Measurements from ENCODE around the gene NF2.
A peak's percentile ranks its signal among the peaks of the same experiment; 100 is the strongest.
"Not testable (repeated sequence)": the region's sequence is repeated elsewhere in the genome, so short reads cannot be mapped to it uniquely, and the experiment has no call there.

The NF2 gene

DNA sequence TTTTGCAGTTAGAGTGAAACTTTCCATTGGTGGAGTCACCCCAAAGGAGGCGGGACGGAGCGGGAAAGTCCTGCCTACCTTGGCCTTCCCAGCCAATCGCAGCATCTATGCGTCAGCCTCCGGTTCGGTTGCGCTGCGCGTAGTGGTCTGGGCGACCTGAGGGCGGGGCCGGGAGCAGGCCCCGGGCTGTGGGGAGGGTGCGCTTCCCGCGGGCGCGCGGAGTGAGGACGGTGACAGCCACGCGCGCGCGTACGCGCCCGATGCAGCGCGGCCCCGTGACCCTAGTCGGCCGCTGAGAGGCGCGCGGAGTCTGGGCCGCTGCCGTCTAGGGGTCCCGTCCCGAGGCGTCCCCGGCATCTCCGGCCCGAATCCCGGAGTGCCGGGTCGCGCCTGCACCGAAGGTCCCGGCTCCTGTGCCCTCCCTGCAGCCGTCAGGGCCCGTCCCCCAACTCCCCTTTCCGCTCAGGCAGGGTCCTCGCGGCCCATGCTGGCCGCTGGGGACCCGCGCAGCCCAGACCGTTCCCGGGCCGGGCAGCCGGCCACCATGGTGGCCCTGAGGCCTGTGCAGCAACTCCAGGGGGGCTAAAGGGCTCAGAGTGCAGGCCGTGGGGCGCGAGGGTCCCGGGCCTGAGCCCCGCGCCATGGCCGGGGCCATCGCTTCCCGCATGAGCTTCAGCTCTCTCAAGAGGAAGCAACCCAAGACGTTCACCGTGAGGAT is at the start of gene NF2:
Gene NF2 (plus strand): TSS at position 276 of the 718 bp plus-strand sequence. CDS start 366 bp downstream, at position 642.
- peak; percentile 97 for DNase-seq

DNA sequence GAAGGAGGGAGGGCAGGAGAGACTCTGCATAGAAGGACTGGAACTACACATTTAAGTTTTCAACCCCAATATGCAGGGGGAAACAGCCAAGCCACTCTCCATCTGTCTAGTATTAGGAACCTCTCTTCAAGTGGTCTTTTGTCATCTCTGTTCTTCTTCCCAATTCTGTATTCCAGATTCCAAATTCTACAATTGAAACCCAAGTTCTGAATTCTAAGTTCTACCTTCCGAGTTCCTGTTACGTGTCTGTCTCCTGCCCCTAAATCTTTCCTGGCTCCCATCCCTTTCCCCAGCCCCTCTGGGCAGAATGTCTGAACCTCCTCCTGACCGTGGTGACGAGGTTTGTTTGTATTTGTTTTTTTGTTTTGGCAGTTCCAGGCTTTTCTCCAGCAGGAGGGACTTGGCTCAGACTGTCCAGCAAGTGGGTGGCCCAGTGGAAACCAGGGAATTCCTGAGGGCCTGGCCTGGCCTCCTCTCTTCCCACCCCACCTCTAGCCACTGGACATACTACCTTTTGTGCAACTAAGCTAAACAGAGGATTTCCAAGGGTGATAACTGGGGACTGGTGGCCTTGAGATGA is 48.3 kb upstream of the NF2 start:
- no peak for DNase-seq

DNA sequence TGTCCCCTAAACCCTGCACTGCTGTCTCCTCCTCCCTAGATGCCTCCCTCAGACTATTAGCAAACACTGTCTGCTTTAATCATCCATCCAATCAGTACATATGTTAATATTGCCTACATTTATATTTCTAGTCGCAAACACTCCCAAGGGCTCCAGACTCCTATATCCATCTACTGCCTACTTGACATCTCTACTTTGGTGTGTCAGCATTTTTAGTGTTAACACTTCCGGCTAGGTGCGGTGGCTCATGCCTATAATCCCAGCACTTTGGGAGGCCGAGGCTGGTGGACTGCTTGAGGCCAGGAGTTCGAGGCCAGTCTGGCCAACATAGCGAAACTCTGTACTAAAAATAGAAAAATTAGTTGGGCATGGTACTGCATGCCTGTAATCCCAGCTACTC is 44.4 kb upstream of the NF2 start:
- DNase-seq: no peak

DNA sequence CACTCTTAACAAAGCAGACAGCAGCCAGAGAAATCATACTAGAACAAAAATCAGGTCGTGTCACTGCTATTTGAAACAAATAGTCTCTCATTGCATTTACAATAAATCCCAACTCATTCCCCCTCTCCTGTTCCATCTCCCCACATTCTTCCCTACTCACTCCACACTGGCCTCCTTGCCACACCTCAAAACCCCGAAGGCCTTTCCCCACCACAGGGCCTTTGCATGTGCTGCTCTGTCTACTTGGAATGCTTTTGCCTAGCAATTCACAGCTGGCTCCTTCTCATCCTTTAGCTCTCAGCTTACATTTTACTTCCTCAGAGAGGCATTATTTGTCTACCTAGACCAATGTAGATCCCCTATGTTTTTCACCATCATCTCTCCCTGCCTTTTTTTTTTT is 43.6 kb upstream of the NF2 start:
- no peak for DNase-seq

DNA sequence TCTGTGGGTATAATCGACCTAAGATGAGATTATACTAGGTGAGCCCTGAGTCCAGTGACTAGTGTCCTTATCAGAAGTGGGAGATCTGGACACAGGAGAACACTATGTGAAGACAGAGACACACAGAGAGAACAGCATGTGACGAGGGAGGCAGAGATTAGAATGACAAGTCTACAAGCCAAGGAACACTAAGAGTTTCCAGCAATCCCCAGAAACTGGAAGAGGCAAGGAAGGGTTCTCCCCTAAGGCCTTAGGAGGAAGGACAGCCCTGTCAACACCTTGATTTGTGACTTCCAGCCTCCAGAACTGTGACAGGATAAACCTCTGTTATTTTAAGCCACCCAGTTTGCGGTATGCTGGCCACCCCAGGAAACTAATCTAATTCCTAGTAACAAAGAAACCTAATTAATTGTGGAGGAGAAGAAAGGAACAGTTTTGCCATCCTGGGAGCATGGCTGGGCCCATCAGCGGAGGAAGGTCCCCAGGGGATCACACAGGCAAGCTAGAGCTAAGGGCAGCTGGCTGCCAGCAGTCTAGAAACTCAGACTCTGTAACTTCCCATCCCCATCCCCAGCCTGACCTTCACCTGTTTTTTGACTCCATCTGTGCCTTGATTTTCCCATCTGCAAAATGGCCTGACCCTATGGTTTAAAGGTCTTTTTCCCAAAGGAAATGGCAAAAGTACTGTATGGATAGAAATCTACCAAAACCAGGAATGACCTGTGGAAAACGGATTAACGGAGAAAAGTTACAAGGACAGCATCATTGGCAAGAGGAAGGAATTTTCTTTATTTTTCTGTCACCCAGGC is 39.6 kb upstream of the NF2 start:
- no peak for DNase-seq

DNA sequence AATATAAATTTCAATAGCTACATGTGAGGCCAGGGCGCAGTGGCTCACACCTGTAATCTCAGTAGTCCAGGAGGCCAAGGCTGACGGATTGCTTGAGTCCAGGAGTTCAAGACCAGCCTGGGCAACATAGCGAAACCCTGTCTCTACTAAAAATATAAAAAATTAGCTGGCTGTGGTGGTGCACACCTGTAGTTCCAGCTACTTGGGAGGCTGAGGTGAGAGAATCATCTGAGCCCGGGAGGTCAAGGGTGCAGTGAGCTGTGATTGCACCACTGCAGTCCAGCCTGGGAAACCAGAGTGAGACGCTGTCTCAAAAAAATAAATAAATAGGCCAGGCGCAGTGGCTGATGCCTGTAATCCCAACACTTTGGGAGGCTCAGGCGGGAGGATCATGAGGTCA is 36.9 kb upstream of the NF2 start:
- DNase-seq: not testable (repeated sequence)

DNA sequence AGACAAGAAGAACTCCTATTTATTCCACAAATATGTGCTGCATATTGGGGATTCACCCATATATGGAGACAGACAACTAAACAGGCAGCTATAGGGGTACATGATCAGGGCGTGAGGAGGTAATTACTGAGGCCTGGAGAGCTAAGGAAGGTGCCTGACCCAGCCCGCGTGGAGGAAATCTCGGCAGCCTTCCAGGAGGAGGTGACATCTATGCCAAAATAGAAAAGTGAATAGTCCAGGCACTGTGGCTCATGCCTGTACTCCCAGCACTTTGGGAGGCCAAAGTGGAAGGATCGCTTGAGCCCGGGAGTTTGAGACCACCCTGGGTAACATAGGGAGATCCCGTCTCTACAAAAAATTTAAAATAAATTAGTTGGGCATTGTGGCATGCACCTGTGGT is 36.1 kb upstream of the NF2 start:
- DNase-seq: no peak

DNA sequence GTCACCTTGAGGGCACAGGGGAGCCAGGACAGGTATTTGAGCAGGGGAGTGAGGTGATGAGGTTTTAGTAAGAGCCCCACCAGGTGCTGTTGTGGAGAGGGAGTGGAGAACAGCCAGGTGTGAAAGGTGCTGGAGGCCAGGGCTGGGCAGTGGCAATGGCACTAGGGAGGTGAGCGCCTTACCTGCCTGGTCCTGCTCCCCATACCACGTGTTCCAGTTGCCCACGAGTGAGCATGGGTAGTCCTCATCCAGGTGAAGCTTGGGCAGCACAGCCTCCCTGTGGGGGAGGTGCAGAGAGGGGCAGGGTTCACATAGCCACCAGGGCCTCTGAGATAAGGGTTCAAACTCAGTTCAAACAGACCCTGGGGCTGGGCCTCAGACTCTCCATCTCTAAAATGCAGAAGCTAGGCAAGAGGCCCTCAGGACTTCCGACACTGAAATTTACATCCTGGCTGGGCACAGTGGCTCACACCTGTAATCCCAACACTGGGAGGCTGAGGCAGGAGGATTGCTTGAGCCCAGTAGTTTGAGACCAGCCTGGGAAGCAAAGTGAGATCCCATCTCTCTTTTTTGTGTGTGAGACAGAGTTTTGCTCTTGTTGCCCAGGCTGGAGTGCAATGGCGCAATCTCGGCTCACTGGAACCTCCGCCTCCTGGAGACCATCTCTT is 34.3 kb upstream of the NF2 start:
- DNase-seq: no peak

DNA sequence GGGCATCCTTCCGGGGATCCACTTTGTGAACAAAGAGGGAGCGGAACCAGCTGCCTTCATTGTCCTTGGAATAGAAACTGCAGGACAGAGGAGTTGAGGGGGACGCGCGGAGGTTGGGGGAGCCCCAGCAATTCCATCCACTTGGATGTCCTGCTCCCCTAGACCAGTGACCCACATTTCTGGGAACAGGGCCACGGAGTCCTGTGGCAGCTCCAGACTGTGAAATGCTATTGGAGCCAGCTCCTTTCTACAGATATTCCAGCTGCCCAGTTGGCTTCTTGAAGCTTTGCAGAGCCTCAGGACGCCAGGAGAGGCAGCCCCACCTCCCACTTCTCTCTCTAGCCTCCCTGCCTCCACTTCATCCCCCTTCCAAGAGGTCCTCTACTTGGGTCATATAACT is 33.0 kb upstream of the NF2 start:
- DNase-seq: no peak

DNA sequence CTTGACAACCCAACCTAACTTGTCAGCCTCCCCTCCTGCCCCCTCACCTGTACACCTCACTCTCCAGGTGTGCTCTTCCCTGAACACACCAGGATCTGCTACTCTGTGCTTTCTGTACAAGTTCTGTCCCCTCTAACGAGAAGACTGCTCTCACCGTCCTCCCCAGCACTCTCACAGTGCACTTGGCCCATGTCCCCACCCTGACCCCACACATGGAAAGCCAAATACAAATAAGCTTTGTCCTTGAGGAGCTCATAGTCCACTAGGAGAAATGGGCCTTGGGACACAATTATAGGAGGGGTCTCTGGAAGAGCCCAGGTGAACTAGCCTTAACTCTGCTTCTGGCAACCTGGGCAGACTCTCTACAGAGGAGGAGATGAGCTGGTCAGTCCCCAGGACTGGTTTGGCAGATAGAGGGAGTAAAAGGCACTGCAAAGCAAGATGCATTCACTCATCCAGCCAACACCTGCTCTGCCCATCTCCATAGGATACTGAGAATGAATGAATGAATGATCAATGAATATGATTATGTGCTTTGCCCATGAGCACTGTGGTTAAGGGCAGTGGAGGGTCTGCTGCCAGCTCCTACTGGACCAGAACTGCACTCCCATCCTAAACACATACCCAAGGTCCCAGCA is 32.4 kb upstream of the NF2 start:
- DNase-seq: no peak

DNA sequence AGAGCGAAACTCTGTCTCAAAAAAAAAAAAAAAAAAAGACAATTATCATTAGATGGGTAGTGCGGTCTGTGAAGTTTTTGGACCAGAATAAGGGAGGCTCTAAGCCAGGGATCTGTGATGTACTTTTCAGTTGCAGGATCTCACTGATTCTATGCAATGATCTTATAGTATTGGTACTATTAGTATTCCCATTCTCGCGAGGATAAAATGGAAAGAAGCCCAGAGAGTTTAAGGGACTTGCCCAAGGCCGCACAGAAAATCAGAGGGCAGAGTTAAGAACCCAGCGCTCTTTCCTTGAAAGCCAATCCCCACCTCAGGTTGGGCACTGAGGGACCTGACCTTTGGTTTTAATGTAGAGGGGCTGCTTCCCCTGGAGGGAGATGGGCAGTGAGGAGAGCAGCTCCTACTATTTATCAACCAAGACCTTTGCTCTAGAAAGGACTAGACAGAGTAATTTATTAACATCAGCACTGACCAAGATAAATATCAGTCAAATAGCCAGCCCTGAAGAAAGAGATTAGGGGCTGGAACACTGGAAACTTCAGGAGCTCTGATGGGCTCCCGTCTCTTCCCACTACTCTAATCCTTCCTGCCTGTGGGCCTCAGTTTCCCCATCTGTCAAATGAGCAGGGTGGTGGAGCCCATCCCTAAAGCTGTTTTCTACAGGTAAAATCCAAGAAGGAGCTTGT is 28.5 kb upstream of the NF2 start:
- no peak for DNase-seq

DNA sequence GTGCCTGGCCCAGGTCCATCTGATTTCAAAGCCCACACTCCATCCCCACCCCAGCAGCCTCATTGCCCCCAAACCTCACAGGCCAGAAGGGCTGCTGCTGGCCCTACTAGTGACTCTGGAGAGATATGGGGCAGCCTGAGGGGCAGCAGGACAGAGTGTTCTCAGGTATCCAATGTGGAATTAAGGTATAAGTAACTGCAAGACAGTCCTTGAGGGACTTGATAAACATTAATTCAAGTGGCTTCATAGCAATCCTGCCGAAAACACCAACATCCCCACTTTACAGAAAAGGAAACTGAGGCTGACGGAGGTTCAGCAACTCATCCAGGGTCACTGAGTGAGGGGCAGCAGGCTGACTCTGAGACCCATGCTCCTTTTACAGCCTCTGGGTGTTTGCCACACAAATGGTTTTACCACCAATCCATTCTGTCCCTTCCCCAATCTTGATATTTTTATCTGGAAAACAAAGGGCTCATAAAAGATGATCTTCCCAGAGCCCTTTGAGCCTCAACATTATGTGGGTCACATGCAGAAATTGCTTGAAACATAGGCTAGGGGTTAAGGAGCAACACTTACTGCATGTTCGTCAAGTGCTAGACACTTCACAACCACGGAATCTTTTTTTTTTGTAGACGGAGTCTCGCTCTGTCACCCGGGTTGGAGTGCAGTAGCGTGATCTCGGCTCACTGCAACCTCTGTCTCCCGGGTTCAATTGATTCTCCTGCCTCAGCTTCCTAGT is 24.8 kb upstream of the NF2 start:
- no peak for DNase-seq

DNA sequence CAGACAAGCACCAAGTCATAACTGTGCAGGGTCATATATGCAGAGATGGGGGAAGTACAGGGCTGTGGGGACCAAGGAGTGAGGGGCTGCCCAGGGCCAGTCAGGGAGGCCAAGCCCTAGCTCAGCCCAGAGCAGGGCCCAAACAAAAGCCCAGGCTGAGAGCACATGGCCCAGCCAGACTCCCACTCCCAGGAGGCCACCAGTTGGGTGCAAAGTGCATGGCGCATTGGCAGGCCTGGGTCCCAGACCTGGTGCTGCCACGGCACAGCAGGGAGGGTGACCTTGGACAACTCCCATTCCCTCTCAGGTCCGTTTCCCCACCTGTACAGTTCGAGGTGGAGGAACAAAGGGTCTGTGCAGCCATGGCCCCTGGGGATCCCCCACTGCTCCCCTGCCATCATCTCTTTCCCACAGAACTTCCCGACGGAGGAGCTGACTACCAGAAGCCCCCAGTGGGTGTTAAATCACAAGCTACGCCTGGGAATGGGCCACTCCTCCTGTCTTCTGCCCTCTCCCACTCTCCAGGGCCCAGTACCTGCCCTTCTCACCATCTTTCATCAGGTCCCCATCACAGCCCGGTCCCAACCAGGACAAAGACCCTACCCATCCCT is 23.1 kb upstream of the NF2 start:
- DNase-seq: no peak

DNA sequence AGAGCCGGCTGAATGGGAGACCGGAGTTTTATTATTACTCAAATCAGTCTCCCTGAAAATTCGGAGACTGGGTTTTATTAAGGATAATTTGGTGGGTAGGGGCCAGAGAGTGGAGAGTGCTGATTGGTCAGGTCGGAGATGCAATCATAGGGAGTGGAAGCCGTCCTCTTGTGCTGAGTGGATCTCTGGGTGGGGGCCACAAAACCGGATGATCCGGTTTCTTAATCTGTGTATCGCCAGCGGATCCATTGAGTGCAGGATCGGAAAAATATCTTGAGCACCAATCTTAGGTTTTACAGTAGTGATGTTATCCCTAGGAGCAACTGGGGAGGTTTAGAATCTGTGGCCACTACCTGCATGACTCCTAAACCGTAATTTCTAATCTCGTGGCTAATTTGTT is 21.6 kb upstream of the NF2 start:
- no peak for DNase-seq

DNA sequence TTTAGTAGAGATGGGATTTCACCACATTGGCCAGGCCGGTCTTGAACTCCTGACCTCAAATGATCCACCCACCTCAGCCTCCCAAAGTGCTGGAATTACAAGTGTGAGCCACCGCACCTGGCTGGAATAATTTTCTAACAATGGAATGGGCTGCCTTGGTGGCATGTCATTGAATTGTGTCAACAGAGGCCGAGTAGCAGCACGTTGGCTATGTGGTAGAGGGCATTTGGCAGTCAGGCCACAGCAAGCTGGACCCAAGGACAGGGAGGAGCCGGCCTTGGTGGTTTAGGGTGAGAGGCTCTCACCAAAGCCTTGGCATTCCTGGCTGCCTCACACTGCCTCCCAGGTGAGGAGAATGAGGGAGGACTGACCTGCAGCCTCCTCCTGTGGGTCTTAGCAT is 18.5 kb upstream of the NF2 start:
- DNase-seq: no peak

DNA sequence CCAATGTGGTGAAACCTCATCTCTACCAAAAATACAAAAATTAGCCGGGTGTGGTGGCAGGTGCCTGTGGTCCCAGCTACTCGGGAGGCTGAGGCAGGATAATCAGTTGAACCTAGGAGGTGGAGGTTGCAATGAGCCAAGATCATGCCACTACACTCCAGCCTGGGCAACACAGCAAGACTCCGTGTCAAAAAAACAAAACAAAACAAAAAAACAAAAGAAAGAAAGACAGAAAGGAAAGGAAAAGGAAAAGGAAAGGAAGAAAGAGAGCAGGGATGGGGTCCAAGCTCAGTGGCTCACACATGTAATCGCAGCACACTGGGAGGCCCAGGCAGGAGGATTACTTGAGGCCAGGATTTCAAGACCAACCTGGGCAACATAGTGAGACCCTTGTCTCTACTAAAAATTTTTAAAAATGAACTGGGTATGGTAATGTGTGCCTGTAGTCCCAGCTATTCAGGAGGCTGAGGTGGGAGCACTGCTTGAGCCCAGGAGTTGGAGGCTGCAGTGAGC is 17.2 kb upstream of the NF2 start:
- DNase-seq: not testable (repeated sequence)

DNA sequence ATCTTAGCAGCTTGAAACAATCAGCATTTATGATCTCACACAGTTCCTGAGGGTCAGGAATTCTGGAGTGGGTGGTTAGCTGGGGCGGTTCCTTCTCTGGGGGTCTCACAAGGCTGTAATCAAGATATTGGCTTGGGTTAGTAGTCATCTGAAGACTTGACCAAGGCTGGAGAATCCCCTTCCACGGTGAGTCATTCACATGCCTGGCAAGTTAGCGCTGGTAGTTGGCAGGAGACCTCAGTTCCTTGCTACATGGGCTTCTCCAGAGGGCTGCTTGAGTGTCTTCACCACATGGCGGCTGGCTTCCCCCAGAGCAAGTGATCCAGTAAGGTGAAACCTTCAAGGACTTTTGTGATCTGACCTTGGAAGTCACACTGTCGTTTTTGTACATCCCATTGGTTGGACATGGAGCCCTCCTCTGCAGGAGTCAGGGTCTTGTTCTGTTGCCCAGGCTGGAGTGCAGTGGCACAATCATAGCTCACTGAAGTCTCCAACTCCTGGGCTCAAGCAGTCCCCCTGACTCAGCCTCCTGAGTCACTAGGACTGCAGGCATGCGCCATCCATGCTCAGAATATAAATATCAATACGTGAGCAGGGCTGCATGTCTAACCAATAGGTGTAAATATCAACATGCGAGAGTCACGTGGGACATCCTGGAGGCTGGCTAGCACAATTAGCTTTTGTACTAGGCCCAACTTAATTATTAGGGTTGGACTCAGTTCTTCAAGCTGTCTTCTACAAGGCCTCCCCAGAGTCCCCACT is 15.3 kb upstream of the NF2 start:
- no peak for DNase-seq

DNA sequence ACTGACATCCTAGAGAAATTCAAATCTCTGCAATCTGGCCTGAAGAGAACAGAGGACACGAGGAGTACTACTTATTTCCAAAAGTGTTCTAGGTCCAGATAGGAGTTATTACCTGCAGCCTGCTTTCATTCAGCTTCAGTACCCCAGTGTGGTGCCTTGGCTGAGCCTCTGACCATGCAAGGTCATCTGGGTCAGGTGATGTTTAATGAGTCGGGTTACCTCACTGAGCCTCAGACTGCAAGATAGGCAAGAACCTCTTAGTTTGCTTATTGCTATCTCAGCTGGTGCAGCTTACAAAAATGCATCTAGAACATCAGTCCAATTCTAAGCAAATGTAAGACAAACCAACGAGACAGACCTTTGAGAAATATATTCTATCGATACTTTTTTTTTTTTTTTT is 9.5 kb upstream of the NF2 start:
- DNase-seq: no peak

DNA sequence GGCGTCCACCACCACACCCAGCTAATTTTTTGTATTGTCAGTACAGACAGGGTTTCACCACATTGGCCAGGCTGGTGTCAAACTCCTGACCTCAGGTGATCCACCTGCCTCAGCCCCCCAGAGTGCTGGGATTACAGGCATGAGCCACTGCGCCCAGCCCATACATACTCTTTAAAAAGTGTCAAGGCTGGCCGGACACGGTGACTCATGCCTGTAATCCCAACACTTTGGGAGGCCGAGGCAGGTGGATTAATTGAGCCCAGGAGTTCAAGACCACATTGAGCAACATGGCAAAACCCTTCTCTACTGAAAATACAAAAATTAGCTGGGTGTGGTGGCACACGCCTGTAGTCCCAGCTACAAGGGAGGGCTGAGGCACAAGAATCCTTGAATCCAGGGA is 9.0 kb upstream of the NF2 start:
- DNase-seq: not testable (repeated sequence)

DNA sequence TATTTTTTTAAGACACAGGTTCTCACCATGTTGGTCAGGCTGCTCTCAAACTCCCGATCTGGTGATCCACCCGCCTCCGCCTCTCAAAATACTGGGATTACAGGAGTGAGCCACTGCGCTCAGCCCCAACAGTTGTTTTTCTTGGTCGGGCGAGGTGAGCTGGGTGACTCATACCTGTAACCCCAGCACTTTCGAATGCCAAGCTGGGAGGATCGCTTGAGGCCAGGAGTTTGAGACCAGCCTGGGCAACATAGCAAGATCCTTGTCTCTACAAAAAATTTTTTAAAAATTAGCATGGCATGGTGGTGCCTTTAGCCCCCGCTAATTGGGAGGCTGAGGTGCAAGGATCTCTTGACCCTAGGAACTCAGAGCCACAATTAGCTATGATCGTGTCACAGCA is 7.0 kb upstream of the NF2 start:
- DNase-seq: no peak

Measured in activated gamma-delta T cell treated with Interleukin-2 at 50 U/mL for 16 hours (primary cell).